ENCODE data around the gene RTN4R.

- TF ChIP-seq TAF1 (CRISPR knock-in tag; IDR thresholded peaks at IDR 0.05) (no peak), HDAC2 (CRISPR knock-in tag; IDR thresholded peaks at IDR 0.05) (no peak), MED1 (CRISPR knock-in tag; IDR thresholded peaks at IDR 0.05) (no peak), CAMTA2 (CRISPR knock-in tag; IDR thresholded peaks at IDR 0.05; ENCODE audit: borderline replicate concordance) (no peak), RFX3 (CRISPR knock-in tag; IDR thresholded peaks at IDR 0.05) (no peak), BCL3 (CRISPR knock-in tag; IDR thresholded peaks at IDR 0.05) (no peak), HOXA7 (CRISPR knock-in tag; IDR thresholded peaks at IDR 0.05) (no peak), ZNF503 (CRISPR knock-in tag; IDR thresholded peaks at IDR 0.05) (no peak), ZC3H13 (CRISPR knock-in tag; IDR thresholded peaks at IDR 0.05) (no peak), TFE3 (CRISPR knock-in tag; IDR thresholded peaks at IDR 0.05) (no peak), ZFP90 (CRISPR knock-in tag; IDR thresholded peaks at IDR 0.05; ENCODE audit: borderline replicate concordance) (no peak), NR3C1 (CRISPR knock-in tag; IDR thresholded peaks at IDR 0.05) (no peak), ATF3 (CRISPR knock-in tag; IDR thresholded peaks at IDR 0.05) (no peak)
Measured at GRCh38 chr22:20256027-20256426, 12.1 kb downstream of the RTN4R start.

Data from HepG2 (cell line).